Measurements from ENCODE around the gene CNIH3. TPM values are rescaled to one million over a fixed set of nuclear protein-coding genes. Genes with fewer than 3 reads are reported as not detected.

CNIH3 gene
- total and polyA plus RNA-seq, 10 of the 15 experiments (the other 5 are each of a cell fraction or from before 2014, with no cell fraction given), result 0.77 to 5.8 (median 1.8) TPM

GRCh38 chr1:224647449-224647848 is 31.3 kb downstream of the CNIH3 start (continued):
- TF ChIP-seq CUX1 (IDR thresholded peaks at IDR 0.05; ENCODE audit: insufficient replicate concordance, low read depth, low read length) (no peak), NKRF (conservative IDR thresholded peaks at IDR 0.05) (no peak), SMAD5 (IDR thresholded peaks at IDR 0.05; ENCODE audit: low read depth) (no peak), GABPA (IDR thresholded peaks at IDR 0.05; ENCODE audit: low read depth) (no peak), TBL1XR1 (IDR thresholded peaks at IDR 0.05; ENCODE audit: low read depth, low read length) (no peak), BRCA1 (IDR thresholded peaks at IDR 0.05; ENCODE audit: low read depth, low read length) (no peak), IRF5 (IDR thresholded peaks at IDR 0.05; ENCODE audit: borderline replicate concordance) (no peak)

Data from GM12878 (cell line).